ENCODE results near the gene ZNF652. TPM values are rescaled to one million over a fixed set of nuclear protein-coding genes. Genes with fewer than 3 reads are reported as not detected.

The ZNF652 gene
- total RNA-seq, 1 donor from 2014 or later, result 27.5 TPM

DNA sequence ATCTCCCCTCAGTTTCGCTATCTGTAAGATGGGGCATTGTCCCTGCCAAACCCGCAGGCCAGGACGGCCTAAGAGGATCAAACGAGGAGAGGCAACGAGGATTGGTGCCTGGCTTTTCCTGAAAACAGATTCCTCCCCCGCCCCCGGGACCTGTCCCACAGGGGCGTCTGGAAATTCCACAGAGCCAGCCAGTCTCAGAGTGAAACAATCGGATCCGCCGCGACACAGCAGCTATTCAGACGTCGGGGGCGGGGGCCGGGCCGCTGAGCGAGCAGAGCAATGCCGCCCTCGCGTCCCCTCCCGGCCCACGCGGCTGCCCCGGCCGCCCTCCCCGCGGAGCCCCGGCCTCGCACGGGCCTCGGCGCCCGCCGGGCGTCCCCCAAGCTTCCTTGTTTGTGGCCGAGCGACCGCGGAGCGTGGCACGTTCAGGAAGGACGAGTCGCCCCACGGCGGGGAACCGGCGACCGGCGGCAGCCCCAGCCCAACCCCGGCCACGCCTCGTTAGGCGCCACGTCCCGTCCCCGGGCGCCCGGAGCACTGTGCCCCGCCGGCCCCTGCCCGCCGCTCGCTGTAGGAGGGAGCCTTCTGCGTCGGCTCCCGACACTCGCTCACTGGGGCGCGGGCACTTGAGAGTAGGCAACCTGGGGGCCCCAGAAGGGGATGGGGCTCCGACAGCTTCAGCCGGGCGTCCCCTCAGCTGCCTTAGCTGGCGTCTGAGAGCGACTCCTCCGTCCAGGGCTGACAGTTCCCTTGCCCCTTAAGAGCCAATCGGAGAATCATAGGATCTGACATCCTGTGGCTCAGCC, 101.8 kb downstream of the ZNF652 start:
- peak; percentile 42 for DNase-seq

DNA sequence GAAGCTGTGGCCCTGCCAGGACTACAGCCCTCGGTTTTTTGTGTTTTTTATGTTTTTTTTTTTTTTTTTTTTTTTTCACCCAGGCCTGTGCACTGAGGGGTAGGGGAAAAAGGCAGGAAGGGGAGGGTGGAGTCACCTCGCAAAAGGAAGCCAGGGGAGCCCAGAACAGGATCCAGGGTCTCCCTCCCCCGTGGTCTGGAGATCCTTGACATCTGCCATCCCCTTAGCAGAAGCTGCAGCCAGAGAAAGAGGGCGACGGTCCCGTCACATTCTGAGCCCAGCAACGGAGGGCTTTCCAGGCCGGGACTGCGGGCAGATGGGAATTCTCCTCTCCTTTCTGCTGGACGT, 102.4 kb downstream of the ZNF652 start:
- no peak for DNase-seq

DNA sequence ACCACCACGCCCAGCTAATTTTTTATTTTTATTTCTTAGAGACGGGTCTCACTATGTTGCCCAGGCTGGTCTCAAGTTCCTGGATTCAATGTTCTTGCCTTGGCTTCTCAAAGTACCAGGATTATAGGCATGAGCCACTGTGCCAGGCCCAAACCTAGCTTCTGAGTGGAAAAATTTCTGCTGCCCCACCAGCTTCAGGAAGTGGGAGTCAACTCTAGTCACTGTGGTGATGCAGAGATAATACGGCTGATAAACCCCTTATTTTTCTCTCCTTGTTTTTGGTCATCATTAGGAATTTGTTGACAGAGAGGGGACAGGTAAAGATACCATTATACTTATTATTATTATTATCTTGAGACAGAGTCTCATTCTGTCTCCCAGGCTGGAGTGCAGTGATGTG, 103.7 kb downstream of the ZNF652 start:
- DNase-seq, result no peak

DNA sequence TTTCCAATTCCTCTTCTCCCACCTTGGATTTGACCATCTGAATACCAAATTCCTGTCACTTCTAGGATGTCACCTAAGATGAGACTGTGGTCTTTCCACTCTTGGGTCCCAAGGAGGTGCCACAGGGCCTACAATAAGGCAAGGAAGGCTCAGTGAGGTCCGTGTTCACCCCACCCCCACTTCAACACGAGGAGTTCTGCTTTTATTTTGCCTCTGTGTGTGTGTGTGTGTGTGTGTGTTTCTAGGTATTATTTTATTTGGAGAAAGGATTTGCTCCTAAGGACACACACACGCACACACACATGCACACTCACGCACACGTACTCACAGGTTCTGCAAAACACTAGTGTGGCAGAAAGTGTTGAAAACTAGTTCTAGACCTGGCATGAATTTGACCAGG, 106.9 kb downstream of the ZNF652 start:
- DNase-seq, result no peak

DNA sequence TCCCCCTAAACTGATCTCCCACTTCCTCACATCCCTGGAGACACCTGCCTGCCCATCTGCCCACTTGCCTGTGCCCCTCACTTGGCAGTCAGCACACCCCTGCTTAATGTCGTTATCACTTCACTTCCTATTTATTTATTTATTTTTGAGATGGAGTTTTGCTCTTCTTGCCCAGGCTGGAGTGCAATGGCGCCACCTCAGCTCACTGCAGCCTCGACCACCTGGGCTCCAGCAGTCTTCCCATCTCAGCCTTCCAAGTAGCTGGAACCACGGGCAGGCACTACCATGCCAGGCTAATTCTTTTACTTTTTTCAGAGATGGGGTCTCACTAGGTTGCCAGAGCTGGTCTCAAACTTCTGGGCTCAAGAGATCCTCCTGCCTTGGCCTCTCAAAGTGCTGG, 108.0 kb downstream of the ZNF652 start:
- DNase-seq, result no peak

DNA sequence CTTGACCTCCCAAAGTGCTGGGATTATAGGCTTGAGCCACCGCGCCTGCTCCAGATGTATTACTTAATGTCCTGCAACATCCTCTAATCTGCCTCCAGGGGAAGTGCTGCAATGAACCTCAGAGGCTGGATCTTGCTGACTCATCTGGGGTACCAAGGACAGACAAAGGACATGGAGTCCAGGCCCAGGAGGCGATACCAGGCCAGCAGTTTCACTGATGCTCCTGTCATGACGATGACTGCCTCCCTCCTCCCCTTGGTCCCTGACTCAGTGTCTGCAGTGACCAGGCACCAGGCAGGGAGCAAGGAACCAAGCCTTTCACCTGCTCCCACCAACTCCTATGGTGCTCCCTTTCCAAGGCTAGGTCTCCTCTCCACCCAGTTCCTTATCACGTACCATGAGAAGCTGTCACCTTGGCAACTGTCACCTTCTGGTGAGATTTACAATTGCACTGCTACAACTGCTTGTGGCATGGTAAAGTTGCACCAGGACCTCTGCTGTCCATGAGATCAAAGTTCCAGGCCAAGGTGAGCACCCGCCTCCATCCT, 109.8 kb downstream of the ZNF652 start:
- no peak for DNase-seq

DNA sequence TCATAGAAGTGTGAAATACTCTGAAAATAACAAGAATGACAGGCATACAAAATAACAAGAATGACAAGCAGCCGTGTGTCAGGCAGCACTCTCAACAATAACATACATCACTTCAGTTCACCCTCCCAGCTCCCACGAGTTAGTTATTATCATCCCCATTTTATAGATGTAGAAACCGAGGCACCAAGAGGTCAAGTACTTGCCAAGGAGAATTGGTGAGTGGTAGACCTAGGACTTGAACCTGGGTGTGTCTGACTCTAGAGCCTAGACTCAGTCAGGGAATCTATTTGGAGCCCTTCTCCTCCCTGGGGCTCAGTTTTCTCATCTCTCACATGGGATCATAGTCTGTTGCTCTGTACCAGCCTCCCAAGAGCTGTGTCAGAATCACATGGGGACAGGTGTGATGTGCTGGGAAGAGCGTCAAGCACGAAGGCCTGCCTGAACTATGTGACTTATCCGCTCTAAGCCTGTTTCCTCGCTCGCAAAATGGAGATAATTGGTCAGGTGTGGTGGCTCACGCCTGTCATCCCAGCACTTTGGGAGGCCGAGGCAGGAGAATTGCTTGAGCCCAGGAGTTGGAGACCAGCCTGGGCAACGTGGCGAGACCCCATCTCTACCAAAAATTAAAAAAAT, 112.0 kb downstream of the ZNF652 start:
- no peak for DNase-seq

DNA sequence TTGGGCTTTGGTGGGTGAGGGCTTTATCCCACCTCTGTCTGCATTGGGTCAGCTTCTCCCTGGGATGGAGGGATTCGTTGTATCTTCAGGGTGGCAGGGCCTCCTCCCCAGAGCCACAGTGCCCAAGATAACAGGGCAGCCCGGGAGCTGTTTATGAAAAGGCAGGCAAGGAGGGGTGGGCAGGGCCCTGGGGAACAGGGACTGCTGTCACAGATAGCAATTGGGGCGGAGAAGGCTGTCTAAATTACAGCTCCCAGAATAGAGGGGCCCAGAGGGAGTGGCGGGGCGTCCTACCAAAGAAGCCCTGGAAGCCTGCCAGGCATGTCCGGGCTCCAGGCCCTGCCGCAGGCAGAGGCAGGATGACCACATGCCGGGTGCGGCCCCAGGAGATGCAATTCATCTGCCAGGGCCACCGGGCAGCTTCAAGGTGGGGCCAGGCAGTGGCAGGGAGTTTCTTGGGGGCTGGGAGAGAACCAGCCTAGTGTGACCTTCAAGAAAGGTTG, 112.7 kb downstream of the ZNF652 start:
- no peak for DNase-seq

DNA sequence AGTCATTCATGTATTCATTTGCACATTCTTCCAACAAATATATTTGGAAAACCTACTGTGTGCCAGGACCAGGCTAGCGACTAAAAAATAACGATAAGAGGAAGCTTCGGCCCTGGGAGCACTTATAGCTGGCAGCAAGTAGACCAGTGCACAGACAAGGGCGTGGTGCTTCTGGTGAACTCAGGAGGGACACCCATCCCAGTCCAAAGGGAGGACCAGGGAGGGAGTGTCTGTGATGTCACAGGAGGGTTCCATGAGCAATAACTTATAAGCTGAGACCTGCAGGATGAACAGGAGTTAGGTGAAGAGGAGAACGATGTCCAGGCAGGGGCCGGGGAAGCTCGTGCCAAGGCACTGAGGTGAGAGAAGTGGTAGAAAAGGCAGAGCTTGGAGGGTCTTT, 114.1 kb downstream of the ZNF652 start:
- no peak for DNase-seq

DNA sequence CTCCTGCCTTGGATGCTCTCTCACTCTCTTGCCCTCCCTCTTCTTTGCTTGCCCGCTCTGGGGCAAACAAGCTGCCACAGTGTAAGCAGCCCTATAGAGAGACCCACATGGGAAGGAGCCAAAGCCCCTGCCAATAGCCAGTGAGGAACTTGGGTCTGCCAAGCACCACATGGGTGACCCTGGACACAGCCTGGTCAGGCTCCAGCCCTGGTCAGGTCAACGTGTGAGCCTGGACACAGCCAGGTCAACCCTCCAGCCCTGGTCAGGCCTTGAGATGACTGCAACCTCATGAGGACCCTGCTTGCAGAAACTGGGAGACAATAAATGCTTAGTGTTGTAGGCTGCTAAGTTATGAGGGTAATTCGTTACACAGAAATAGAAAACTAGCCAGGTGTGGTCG, 117.2 kb downstream of the ZNF652 start:
- DNase-seq, result no peak

Small RNA genes lying within 50 kb of the gene (small RNA-seq; reads per million reads assigned to genes)
- gene MIR6129 (ENCODE audit: low replicate concordance), result not detected

Other genes starting within 250 kb of the ZNF652 start
- gene B4GALNT2, start 229.5 kb downstream of the ZNF652 start, total RNA-seq, result 1.3 TPM
- not detected for gene GNGT2, start 151.7 kb downstream of the ZNF652 start, total RNA-seq
- 1.5 TPM for gene ABI3, start 151.5 kb downstream of the ZNF652 start, total RNA-seq
- gene PHOSPHO1, start 131.5 kb downstream of the ZNF652 start, total RNA-seq, result 12.7 TPM
- gene PHB1, start 52.6 kb upstream of the ZNF652 start, total RNA-seq, result 52.5 TPM
- gene NGFR, start 133.0 kb upstream of the ZNF652 start, total RNA-seq, result 11.2 TPM
- gene NXPH3, start 213.6 kb upstream of the ZNF652 start, total RNA-seq, result 0.89 TPM